ENCODE results near the gene FRMD4A. TPM values are rescaled to one million over a fixed set of nuclear protein-coding genes. Genes with fewer than 3 reads are reported as not detected.

Gene FRMD4A
- total and polyA plus RNA-seq, 7 donors: 2.9 to 9.1 (median 6.2) TPM

- DNase-seq (no peak), ATAC-seq (no peak)
- H3K4me1 ChIP-seq: peaks cover 11% of the 10 kb centered on the region
- peaks cover 2 to 46% of the 10 kb centered on the region in 2 donors for H3K36me3 ChIP-seq (ENCODE audit: insufficient read depth in 1 of 2, low read depth in 1 of 2)
- H3K27ac ChIP-seq: no peak overlapping the region
- H3K4me3 ChIP-seq: no peak overlapping the region
- TF ChIP-seq CTCF (IDR thresholded peaks at IDR 0.05): no peak
- intact Hi-C loops (cut with DNase I): no loop called here
- WGBS, 3 donors: 43 to 52% (median 51%) methylated on average over 7 of the region's 7 CpGs
- H3K27me3 ChIP-seq (ENCODE audit: insufficient read depth in 3 of 3, low read length in 2 of 3): no peaks in the 10 kb centered on the region
- no peaks in the 10 kb centered on the region for H3K9me3 ChIP-seq
These were observed 702.1 kb downstream of the FRMD4A start for GRCh38 chr10:13628661-13629060.

GRCh38 chr10:13627459-13628310 is 703.0 kb downstream of the FRMD4A start:
- ATAC-seq (no peak), DNase-seq (no peak)
- no peaks in the 10 kb centered on the region for H3K9me3 ChIP-seq
- H3K36me3 ChIP-seq (ENCODE audit: insufficient read depth in 1 of 2, low read depth in 1 of 2): peaks cover 2 to 46% of the 10 kb centered on the region in 2 donors
- peaks cover 4% of the 10 kb centered on the region for H3K4me1 ChIP-seq
- no peak for TF ChIP-seq CTCF (IDR thresholded peaks at IDR 0.05)
- no peaks in the 10 kb centered on the region for H3K27me3 ChIP-seq (ENCODE audit: insufficient read depth in 3 of 3, low read length in 2 of 3)
- H3K4me3 ChIP-seq: no peak overlapping the region
- WGBS, 3 donors: 85 to 91% (median 87%) methylated on average over 7 of the region's 7 CpGs
- no peak overlapping the region for H3K27ac ChIP-seq
- intact Hi-C loops (cut with DNase I): no loop called here

- no peaks in the 10 kb centered on the region for H3K4me1 ChIP-seq
- no peak for DNase-seq
- H3K4me3 ChIP-seq: no peak overlapping the region
- no peak for TF ChIP-seq CTCF (IDR thresholded peaks at IDR 0.05)
- no peak for ATAC-seq
- no peaks in the 10 kb centered on the region for H3K27me3 ChIP-seq (ENCODE audit: insufficient read depth in 3 of 3, low read length in 2 of 3)
- no peak overlapping the region for H3K27ac ChIP-seq
- intact Hi-C loops (cut with DNase I): no loop called here
- H3K36me3 ChIP-seq (ENCODE audit: insufficient read depth in 1 of 2, low read depth in 1 of 2): peaks cover 0 to 49% of the 10 kb centered on the region in 2 donors
- 84 to 100% (median 98%) methylated on average over 1 of the region's 1 CpG for WGBS, 3 donors
- no peaks in the 10 kb centered on the region for H3K9me3 ChIP-seq
These were observed 706.1 kb downstream of the FRMD4A start for GRCh38 chr10:13624630-13625029.

- TF ChIP-seq CTCF (IDR thresholded peaks at IDR 0.05): no peak
These were observed 708.8 kb downstream of the FRMD4A start for GRCh38 chr10:13621931-13622330.

More at GRCh38 chr10:13621931-13622330, 708.8 kb downstream of the FRMD4A start:
- Histone ChIP-seq H3K36me3 (ENCODE audit: insufficient read depth in 1 of 2, low read depth in 1 of 2) (peaks cover 2 to 65% of the 10 kb centered on the region in 2 donors), H3K27ac (no peak overlapping the region), H3K4me1 (no peaks in the 10 kb centered on the region), H3K9me3 (no peaks in the 10 kb centered on the region), H3K27me3 (ENCODE audit: insufficient read depth in 3 of 3, low read length in 2 of 3) (no peaks in the 10 kb centered on the region), H3K4me3 (no peak overlapping the region)
- DNase-seq: no peak
- WGBS, 3 donors: 81 to 91% (median 82%) methylated on average over 2 of the region's 2 CpGs
- intact Hi-C loops (cut with DNase I): no loop called here
- ATAC-seq: no peak

All from psoas muscle (tissue), 8 donors.